ENCODE results near the gene OTOP3.
"Not testable (repeated sequence)": the region's sequence is repeated elsewhere in the genome, so short reads cannot be mapped to it uniquely, and the experiment has no call there.

Gene OTOP3

DNA sequence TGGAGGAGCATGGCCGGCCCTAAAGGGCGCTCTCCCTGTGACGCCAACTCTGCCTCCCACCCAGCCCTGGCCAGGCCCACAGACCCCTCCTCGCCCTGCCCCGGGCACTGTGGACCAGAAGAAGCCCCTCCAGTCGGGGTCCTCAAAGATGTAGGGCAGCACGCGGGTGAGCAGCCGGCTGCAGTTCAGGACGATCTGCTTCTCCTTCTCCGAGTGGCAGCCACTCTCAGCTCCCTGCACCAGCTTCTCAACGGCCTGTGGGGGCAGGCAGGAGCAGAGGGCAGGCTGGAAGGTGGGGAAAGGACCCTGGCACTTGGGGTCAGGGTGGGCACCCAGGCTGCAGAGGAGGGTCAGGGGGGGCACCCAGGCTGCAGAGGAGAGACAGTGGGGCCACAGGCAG is 28.0 kb downstream of the OTOP3 start:
- DNase-seq: no peak

DNA sequence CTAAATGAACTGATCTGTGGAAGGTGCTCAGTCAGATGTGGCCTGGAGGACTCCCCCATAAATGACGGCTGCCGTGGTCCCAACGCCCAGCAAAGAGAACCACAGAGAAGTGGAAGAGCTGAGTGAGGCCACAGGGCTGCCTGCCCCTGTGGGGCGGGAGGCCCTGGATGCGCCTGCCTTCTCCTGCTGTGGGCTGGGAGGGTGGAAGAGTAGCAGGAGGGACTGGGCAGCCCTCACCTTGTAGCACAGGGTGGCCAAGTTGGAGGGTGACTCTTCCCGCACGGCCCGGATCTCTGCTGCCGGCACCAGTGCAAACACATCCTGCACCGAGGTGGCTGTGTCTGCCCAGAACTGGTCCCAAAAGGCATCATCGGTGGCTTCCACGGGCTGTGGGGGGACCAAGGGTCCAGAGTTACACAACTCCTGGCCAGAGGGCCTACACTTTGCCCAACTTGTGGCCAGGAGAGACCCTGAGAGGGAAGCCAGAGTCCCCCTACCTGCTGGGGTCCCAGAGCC is 28.6 kb downstream of the OTOP3 start:
- DNase-seq: no peak

DNA sequence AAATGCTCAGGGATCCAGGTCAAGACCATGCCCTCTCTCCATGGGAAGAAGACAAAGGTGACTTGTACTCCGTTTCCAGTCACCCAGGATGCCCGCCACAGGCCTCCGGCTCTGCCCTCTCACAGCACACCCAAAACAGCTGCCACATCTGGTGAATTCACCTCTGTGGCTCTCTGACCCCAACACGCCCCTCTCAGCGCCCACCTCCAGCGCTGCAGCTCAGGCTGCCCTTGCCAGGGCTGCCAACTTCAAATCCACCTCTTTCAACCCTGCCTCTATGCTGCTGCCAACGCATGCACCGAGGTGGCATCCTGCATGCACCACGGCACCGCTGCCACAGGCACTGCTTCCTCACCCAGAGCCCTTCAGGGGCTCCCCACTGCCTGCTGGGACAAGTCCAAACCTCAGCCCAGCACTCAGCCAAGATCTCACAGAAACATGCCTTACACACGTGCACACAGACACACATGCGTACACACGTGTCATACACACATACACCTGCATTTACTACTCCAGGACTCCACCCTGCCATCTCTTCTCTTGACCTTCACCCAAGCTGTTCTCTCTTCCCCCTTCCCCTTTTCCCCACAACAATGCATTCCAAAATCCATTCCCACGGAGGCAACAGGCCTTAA is 29.4 kb downstream of the OTOP3 start:
- DNase-seq: no peak

- no peak for DNase-seq
These were observed 32.7 kb downstream of the OTOP3 start for GRCh38 chr17:74968361-74968780.

GRCh38 chr17:74969501-74969900 is 33.8 kb downstream of the OTOP3 start:
- DNase-seq: not testable (repeated sequence)

- no peak for DNase-seq
These were observed 34.7 kb downstream of the OTOP3 start for GRCh38 chr17:74970395-74970794.

- DNase-seq: no peak
These were observed 35.6 kb downstream of the OTOP3 start for GRCh38 chr17:74971069-74971841.

GRCh38 chr17:74971842-74972106 is 36.1 kb downstream of the OTOP3 start:
- DNase-seq: no peak

DNA sequence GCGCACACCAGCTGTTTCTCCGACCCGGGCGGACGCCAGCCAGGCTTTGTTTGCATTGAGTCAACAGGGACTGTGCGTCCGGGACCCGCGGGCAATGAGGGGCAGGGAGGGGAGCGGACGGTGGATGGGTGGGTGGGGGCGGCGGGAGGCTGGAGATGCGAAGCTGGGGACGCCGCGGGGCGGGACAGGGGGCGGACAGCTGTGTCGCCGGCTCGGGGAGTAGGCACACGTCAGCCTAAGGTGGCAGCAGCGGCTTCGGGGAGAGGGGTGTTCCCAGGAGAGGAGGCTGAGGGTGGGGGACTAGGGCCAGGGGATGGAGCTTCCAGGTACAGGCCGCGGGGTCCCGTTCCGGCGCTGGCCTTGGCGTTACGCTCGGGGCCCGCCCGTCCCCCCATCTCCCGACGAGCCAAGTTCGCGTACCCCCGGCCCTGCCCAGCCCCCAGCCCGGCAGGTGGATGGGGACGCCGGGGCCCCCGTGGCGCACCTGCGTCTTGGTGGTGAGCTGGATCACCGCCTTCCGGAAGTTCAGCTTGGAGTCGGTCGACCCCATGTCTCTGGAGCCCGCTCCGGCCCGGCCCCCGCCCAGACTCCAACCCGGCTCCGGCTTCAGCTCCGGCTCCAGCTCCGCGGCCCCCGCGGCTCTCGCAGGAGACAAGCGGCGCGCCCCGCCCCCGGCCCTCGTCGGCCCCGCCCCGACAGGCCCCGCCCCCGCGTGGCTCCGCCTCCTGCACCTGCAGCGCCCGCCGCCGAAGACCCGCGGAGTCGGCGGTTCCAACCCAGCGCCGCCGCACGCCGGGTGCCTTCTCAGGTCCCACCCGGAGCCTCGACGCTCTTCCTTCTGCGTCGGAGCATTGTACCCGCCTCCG is 36.6 kb downstream of the OTOP3 start, which contains the start of gene HID1:
Gene HID1, minus strand, starts transcription at position 653 of the 866 bp plus-strand sequence. Its CDS starts 103 bp downstream, at position 550.
- DNase-seq: peak; percentile 6

DNA sequence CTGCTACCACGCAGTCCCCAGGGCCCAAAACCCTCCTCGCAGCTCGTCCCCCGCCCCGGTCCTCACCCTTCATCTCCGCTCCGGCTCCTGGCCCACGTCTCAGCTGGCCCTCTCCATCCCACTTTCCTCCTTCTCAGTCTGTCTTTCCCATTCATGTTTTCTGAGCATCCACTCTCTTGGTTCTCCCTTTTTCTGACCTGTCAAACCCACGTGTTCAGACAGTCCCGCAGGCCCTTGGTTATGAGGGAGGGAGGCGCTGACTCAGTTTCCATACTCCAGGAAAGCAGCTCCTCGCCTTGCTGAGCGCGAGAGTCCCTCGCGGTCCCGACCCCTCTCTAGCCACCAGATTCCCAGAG is 37.3 kb downstream of the OTOP3 start:
- no peak for DNase-seq

- DNase-seq: no peak
These were observed 40.2 kb downstream of the OTOP3 start for GRCh38 chr17:74975943-74976342.

- no peak for DNase-seq
These were observed 42.1 kb downstream of the OTOP3 start for GRCh38 chr17:74977802-74978201.

GRCh38 chr17:74978240-74978639 is 42.5 kb downstream of the OTOP3 start:
- DNase-seq: no peak

DNA sequence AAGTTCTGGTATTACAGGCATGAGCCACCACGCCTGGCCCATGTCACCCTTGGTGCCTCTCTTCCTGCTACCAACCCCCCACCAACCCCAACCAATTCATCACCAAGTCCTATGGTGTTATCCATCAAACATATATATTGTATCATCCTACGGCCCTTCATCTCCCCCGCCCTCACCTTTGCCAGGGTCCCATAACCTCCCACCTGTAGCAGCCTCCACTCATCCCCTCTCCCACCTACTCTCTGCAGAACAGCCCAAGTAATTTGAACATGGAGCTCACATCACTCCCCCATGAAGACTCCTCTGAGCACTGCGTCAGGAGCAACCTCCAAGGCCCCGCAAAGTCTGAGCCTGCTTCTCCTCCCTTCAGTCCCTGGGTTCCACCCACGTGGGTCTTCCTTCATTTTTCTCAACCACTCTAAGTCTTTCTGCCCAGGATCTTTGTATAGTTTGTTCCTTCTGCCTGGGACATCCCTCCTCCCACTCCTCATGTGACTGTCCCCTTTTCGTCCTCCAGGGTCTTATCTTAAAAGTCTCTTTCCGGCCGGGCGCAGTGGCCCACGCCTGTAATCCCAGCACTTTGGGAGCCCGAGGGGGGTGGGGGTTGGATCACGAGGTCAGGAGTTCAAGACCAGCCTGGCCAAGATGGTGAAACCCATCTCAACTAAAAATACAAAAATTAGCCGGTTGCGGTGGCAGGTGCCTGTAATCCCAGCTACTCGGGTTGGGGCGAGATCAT is 43.9 kb downstream of the OTOP3 start:
- DNase-seq: no peak

DNA sequence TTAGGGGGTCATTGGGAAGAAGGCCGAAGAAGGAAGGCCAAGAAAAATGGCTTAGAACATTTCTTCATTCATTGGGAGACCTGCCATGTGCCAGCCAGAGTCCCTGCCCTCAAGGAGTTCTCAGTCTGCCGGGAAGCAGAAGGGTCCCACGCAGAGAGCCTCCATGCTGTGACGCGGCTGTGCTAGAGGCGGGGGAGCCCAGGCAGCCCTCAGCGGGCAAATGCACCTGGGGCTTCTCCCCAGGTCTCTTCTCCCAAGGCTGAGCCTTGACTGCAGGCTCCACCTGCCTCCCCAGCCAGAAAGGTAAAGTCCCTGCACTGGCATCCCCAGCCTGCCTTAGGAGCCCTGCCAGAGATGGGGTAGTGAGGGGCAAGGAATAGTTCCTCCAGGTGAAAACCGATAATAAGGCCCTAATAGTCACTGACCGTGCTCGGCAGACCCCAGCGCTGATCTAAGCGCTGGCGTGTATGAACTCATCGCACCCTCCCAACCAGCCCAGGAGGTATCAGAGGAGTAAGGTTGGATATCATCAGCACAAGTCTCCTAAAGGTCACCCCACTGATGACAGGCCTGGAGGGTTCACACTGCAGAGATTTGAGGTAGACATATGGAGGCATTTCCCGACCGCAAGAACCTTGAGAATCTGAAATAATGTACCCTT is 45.8 kb downstream of the OTOP3 start:
- no peak for DNase-seq

DNA sequence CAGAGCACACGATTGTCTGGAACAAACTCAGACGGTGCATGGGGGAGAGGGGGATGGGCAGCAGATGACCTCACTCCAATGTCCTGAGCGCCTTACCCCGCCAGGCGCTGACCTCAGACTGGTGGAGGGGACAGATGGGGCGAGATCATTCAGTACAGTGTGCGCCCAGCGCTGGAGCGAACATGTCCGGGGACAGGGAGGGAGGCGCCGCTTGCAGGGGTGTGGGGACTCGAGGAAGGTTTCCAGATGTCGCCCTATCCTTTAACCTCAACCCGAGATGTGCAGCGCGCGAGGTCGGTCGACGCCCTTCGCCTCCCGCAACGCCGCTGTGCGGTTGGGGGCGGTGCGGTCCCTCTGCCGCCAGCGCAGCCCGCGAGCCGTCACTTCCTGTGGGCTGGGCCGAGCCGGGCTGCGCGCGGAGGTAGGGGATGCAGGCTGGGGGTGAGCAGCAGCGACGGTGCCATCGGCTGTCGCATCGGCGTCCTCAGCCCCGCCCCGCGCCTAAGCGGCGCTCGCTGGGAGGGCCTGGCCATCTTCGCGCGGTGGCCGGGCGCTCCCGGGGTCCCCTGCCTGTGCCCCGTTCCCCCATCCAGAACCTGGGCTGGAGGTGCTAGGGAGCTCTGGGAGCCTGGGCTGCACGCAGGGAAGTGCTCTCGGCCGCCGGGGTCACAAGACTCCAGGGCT is 46.4 kb downstream of the OTOP3 start:
- peak; percentile 19 for DNase-seq

DNA sequence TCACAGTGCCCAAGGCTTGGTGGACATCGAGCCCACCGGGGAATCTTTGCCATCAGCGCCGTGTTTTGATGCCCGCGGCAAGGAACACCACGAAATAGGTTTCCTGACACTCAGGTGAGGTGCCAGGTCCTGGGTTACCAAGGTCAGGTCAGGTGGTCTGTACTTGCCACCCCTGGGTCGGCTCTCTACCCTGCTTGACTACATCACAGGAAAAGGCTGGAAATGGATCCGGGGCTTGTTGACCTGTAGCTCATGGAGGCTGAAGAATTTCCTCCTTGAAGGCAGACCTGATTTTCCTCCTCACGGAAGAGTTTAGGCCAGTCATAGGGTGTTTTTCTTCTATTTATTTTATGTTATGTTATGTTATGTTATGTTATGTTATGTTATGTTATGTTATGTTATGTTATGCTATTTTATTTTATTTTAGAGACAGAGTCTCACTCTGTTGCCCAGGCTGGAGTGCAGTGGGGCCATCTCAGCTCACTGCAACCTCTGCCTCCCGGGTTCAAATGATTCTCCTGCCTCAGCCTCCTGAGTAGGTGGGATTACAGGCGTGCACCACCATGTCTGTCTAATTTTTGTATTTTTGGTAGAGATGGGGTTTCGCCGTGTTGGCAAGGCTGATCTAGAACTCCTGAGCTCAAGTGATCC is 47.1 kb downstream of the OTOP3 start:
- not testable (repeated sequence) for DNase-seq

DNA sequence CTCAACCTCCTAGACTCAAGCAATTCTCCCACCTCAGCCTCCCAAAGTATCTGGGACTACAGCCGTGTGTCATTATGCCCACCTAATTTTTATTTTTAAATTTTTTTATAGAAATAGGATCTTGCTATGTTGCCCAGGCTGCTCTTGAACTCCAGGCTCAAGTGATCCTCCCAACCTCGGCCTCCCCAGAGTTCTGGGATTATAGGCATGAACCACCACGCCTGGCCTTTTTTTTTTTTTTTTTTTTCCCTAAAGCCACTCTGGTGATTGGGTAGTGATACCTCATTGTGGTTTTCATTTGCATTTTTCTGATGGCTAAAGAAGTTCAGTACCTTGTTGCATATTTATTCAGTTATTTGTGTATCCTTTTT is 50.5 kb downstream of the OTOP3 start:
- no peak for DNase-seq

DNA sequence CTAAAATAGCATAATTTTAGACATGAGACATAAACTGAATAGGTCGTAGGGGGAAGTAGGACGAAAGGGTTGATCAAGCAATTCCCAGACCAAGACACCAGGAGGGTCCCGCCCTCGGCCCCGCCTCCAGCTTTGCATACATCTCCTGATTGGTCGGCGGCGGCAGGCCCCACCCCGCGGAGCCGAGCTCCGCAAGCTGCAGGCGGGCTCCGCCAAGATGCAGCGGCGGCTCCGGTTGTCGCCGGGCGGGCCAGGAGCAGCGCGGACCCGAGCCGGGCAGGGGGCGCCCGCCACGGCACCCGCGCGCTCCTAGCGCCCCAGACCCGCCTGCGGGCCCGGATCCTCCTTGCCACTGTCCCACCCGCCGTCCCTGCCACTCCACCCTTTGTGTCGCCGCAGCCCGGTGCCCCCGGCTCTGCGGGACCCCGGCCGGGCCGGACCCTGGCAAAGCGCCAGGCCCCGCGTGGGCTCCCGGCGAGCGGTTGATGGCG is 51.8 kb downstream of the OTOP3 start, which contains the start of gene CDR2L:
Gene CDR2L, plus strand, starts transcription at position 215 of the 491 bp plus-strand sequence. CDS start 412 bp downstream, outside the sequence.
- DNase-seq: peak; percentile 95

DNA sequence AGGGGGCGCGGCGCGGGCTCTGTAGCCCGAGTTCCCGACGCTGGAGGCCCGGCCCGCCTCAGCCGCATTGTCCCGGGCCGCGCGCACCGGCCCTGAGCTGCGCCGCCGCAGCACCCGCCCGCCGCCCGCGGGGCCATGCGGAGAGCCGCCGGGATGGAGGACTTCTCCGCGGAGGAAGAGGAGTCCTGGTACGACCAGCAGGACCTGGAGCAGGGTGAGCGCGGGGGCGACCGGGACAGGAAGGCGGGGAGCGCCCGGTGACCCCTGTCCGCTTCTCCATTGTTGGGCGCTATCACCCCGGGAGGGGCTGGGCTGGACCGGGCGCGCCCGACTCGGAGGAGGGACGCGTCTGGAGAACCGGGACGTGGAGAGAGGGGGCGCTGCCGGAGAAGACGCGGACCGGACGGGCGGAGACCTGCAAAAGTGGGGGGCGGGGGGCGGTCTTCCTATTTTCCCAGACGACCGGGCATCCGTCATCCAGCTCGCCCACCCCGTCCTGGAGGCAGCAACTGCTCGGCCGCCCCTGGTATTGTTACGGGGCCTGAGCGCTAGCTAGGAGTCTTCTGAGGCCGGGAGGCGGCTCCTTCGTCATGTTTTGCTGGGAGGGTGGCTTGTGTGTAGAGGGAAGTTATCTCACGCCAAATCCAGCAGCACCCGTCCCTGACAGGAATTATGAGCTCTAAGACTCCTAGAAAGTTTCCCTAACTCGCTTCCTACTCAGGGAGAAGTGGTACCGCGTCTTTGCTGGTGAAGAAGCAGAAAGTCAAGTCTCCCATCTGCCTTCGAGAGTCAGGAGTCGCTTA is 52.4 kb downstream of the OTOP3 start:
- peak; percentile 22 for DNase-seq
